NB4 (cell line): ENCODE data around the gene KCNAB2.

Experiments used
- DNase-seq: peaks from one replicate; pipeline ENCODE4 v3.0.0; 2010; ENCODE audit warnings: low read depth
- H3K4me3 ChIP-seq: one replicate; pipeline ENCODE4 v1.5.1; 2011; ENCODE audit warnings: mild to moderate bottlenecking, low read depth, low read length, moderate library complexity
- CTCF ChIP-seq: IDR thresholded peaks from one replicate; pipeline ENCODE4 v1.5.1; 2012; ENCODE audit warnings: low read depth, low read length
- MYC ChIP-seq: IDR thresholded peaks from 2 replicates; pipeline ENCODE4 v1.6.1; 2011; ENCODE audit warnings: low read depth, low read length
- POLR2A ChIP-seq: IDR thresholded peaks from 2 replicates; pipeline ENCODE4 v1.6.1; 2011; ENCODE audit warnings: mild to moderate bottlenecking; ENCODE audit not compliant: insufficient read length; ENCODE audit errors: extremely low read depth
- TF ChIP-seq, protein P1 (sequence below): IDR thresholded peaks from 2 replicates; pipeline ENCODE4 v1.6.1; 2011; ENCODE audit warnings: low read depth, low read length

KCNAB2 gene

GRCh38 chr1:6124341-6124740 is 78.7 kb downstream of the KCNAB2 start:
- H3K4me3 ChIP-seq = no peak overlapping the region
- TF ChIP-seq, protein P1, sequence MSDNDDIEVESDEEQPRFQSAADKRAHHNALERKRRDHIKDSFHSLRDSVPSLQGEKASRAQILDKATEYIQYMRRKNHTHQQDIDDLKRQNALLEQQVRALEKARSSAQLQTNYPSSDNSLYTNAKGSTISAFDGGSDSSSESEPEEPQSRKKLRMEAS = no peak
- TF ChIP-seq MYC = no peak
- no peak for TF ChIP-seq CTCF
- TF ChIP-seq POLR2A = no peak
- DNase-seq = no peak

DNA sequence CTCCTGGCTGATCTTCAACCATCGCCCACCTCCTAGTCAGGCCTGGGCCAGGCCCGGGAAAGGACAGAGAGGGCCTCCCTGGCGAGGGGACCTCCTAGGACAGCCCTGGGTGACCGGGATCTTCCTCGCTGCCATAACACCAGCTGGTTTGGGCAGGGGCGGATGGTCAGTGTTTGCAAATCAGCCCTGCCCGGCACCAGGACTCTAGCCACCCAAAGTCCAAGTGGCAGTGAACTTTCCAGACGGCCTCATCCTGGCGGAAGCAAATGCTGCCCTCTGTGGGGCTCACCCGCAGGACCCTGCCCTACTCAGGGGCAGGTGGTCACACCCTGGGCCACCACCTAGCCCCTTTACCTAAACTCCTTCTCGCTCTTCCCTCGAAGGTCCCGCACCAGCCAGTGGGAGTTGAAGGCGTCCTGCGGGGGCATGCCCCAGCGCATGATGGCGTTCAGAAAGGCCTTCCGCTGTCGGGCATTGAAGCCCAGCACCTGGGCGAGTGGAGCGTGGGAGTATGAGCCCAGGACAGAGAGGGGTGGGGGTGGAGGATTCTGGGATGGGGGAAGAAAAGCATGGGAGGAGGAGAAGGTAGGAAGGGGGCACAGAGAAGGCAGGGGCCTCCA is 79.2 kb downstream of the KCNAB2 start:
- TF ChIP-seq, protein P1 = no peak
- TF ChIP-seq MYC = no peak
- no peak for TF ChIP-seq CTCF
- TF ChIP-seq POLR2A = no peak
- no peak overlapping the region for H3K4me3 ChIP-seq
- DNase-seq = no peak

- TF ChIP-seq CTCF (no peak), MYC (no peak), POLR2A (no peak)
- TF ChIP-seq, protein P1 = no peak
- no peak overlapping the region for H3K4me3 ChIP-seq
- no peak for DNase-seq
These were observed 79.7 kb downstream of the KCNAB2 start for GRCh38 chr1:6125366-6125765.

GRCh38 chr1:6126028-6126427 is 80.3 kb downstream of the KCNAB2 start:
- no peak overlapping the region for H3K4me3 ChIP-seq
- no peak for DNase-seq
- TF ChIP-seq POLR2A (no peak), MYC (no peak), CTCF (no peak)
- TF ChIP-seq, protein P1 = no peak

DNA sequence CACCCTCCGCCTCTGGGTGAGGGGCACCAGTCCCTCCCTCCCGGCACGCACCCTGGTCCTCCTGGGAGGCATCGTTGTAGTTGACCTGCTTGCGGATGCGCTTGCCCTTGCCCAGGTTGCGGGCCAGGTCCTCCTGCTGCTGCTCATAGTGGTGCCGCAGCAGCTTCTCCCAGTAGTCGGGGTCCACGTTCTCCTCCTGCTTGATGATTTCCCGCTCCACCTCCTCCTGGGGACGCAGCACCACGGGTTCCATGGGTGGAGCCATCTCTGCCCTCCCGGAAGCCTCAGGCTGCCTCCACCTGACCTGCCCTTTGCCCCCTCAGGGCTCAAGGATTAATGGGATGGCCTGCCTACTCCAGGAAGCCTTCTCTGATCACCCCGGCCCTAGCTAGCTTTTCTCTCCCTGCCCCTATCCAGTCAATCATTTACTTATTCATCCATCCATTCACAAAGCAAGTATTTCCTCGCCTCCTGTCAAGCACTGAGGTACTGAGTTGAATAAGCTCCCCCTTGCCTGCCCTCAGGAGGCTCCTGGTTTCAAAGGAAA is 80.9 kb downstream of the KCNAB2 start:
- DNase-seq = no peak
- TF ChIP-seq CTCF = no peak
- no peak overlapping the region for H3K4me3 ChIP-seq
